ENCODE data around the gene P4HB. TPM values are rescaled to one million over a fixed set of nuclear protein-coding genes. Genes with fewer than 3 reads are reported as not detected.

P4HB gene
- total and polyA plus RNA-seq, 10 of the 15 experiments (the other 5 are each of a cell fraction or from before 2014, with no cell fraction given): 4.7 to 549 (median 361) TPM

- no TSS peak for BruUV-seq (replicated peaks)
- Histone ChIP-seq H4K20me1 (ENCODE audit: control insufficient read depth, insufficient read depth) (no peaks in the 10 kb centered on the region), H3K4me2 (ENCODE audit: control insufficient read depth, insufficient read depth) (no peak overlapping the region), H3K9me3 (replicated peaks; ENCODE audit: control insufficient read depth, insufficient read depth, low read length) (no peaks in the 10 kb centered on the region), H3K36me3 (ENCODE audit: control insufficient read depth in 2 of 2, insufficient read depth in 2 of 2, low read length in 1 of 2) (peaks cover 4% of the 10 kb centered on the region in 2 experiments; a peak in 3 of 4 replicates), H2AFZ (ENCODE audit: control insufficient read depth, low read depth, low read length) (no peak overlapping the region), H3K4me3 (no peak overlapping the region), H3K9ac (ENCODE audit: control insufficient read depth, insufficient read depth, low read length) (no peak overlapping the region), H3K79me2 (ENCODE audit: control insufficient read depth, insufficient read depth, low read length) (no peaks in the 10 kb centered on the region), H3K27ac (ENCODE audit: control insufficient read depth, insufficient read depth) (no peak overlapping the region), H3K27me3 (replicated peaks in 1 of 2; ENCODE audit: control insufficient read depth in 2 of 2, insufficient read depth in 2 of 2, low read length in 1 of 2) (no peaks in the 10 kb centered on the region; a peak in 1 of 4 replicates), H3K4me1 (ENCODE audit: control insufficient read depth, insufficient read depth, low read length) (no peaks in the 10 kb centered on the region)
- whole genome bisulfite sequencing (ENCODE audit: insufficient coverage, insufficient replicate concordance, low lambda C conversion rate, missing lambda C conversion rate): 96% methylated on average over 10 of the region's 10 CpGs
- ChIA-PET RAD21 (ENCODE audit: unreplicated experiment) (no interaction called here), CTCF (no interaction called here), POLR2A (no interaction called here), SMC1A (ENCODE audit: uncharacterized antibody, unreplicated experiment) (no interaction called here)
- DNase-seq (ENCODE audit: low read depth, low spot score): no peak
- in situ Hi-C loops (cut with MboI): no loop called here
- FAIRE-seq: no peak
- intact Hi-C loops (cut with micrococcal nuclease; ENCODE audit: unreplicated experiment): no loop called here
- no peak for TF ChIP-seq NR2C1 (IDR thresholded peaks at IDR 0.05)
- TF ChIP-seq E2F8 (IDR thresholded peaks at IDR 0.05; ENCODE audit: low read depth, partially characterized antibody): no peak
- no peak for TF ChIP-seq FOXK2 (IDR thresholded peaks at IDR 0.05)
- no peak for TF ChIP-seq KAT2A (conservative IDR thresholded peaks at IDR 0.05; ENCODE audit: control insufficient read depth, low read depth, low read length)
- TF ChIP-seq ZBTB33 (IDR thresholded peaks at IDR 0.05): no peak
- no peak for TF ChIP-seq ELK1 (IDR thresholded peaks at IDR 0.05; ENCODE audit: low read depth, low read length)
- TF ChIP-seq KDM1A (IDR thresholded peaks at IDR 0.05; ENCODE audit: borderline replicate concordance): no peak
- TF ChIP-seq TAF1 (IDR thresholded peaks at IDR 0.05; ENCODE audit: borderline replicate concordance, low read depth, low read length): no peak
- no peak for TF ChIP-seq MAX (IDR thresholded peaks at IDR 0.05; ENCODE audit: low read depth, low read length)
- TF ChIP-seq SMAD1 (IDR thresholded peaks at IDR 0.05; ENCODE audit: low read depth, partially characterized antibody): no peak
- ATAC-seq: no peak
These were observed 43.1 kb upstream of the P4HB start for GRCh38 chr17:81903415-81903831.
